GM23338 (cell line): ENCODE measurements around the gene GPC5. TPM values are rescaled to one million over a fixed set of nuclear protein-coding genes. Genes with fewer than 3 reads are reported as not detected.
A peak's percentile ranks its signal among the peaks of the same experiment; 100 is the strongest.

Source experiments
- ATAC-seq: fragments of 200-7000 bp; cut with Tn5 transposase; 3 replicates; pipeline ENCODE4 v1.9.1; 2020
- DNase-seq: peaks from one replicate; pipeline ENCODE4 v3.0.0-alpha.2; 2015; ENCODE audit warnings: low spot score
- H2AFZ ChIP-seq: fragments of 200-600 bp; sonication (generic); 2 replicates; pipeline ENCODE4 v1.8.0; 2016; ENCODE audit warnings: antibody characterized with exemption, mild to moderate bottlenecking, moderate library complexity
- H3F3A ChIP-seq: fragments of 200-600 bp; sonication (generic); replicated peaks from 2 replicates; pipeline ENCODE4 v1.8.0; 2017; ENCODE audit warnings: antibody characterized with exemption, mixed run types, low read depth
- H3K27ac ChIP-seq: fragments of 200-600 bp; sonication (generic); 2 replicates; pipeline ENCODE4 v1.6.1; 2016; ENCODE audit warnings: low read depth
- H3K27me3 ChIP-seq: fragments of 200-600 bp; sonication (generic); 2 replicates; pipeline ENCODE4 v1.8.0; 2016; ENCODE audit warnings: mild to moderate bottlenecking, mixed run types, moderate library complexity; ENCODE audit not compliant: insufficient read depth
- H3K36me3 ChIP-seq: fragments of 200-600 bp; sonication (generic); 2 replicates; pipeline ENCODE4 v1.8.0; 2016; ENCODE audit warnings: mild to moderate bottlenecking; ENCODE audit not compliant: insufficient read depth
- H3K4me1 ChIP-seq: fragments of 200-600 bp; sonication (generic); 2 replicates; pipeline ENCODE4 v1.8.0; 2016; ENCODE audit warnings: mild to moderate bottlenecking, moderate library complexity; ENCODE audit not compliant: insufficient read depth
- H3K4me2 ChIP-seq: fragments of 200-600 bp; sonication (generic); 2 replicates; pipeline ENCODE4 v1.7.1; 2017; ENCODE audit warnings: mixed run types
- H3K4me3 ChIP-seq: fragments of 200-600 bp; sonication (generic); 2 replicates; pipeline ENCODE4 v1.6.1; 2016; ENCODE audit warnings: mixed run types
- H3K79me2 ChIP-seq: fragments of 200-600 bp; sonication (generic); replicated peaks from 2 replicates; pipeline ENCODE4 v1.8.0; 2017; ENCODE audit warnings: mild to moderate bottlenecking; ENCODE audit not compliant: insufficient read depth
- H3K9me2 ChIP-seq: fragments of 200-600 bp; sonication (generic); 2 replicates; pipeline ENCODE4 v1.8.0; 2017; ENCODE audit not compliant: insufficient read depth
- H4K20me1 ChIP-seq: fragments of 200-600 bp; sonication (generic); replicated peaks from 2 replicates; pipeline ENCODE4 v1.8.0; 2017; ENCODE audit warnings: mild to moderate bottlenecking; ENCODE audit not compliant: insufficient read depth
- H3K27ac Mint-ChIP-seq: 2 replicates; pipeline ENCODE4 v1.8.0; 2020; ENCODE audit warnings: inconsistent platforms, mild to moderate bottlenecking, moderate library complexity, mixed read lengths
- H3K27me3 Mint-ChIP-seq: 3 replicates; pipeline ENCODE4 v1.8.0; 2022; ENCODE audit warnings: low read depth, mild to moderate bottlenecking, moderate library complexity, mixed read lengths, inconsistent platforms; ENCODE audit not compliant: insufficient read depth, poor library complexity
- H3K36me3 Mint-ChIP-seq: 3 replicates; pipeline ENCODE4 v1.8.0; 2021; ENCODE audit warnings: low read depth, mild to moderate bottlenecking, inconsistent platforms, moderate library complexity, mixed read lengths
- H3K4me1 Mint-ChIP-seq: 3 replicates; pipeline ENCODE4 v1.8.0; 2020; ENCODE audit warnings: mild to moderate bottlenecking, inconsistent platforms, mixed read lengths
- H3K4me3 Mint-ChIP-seq: 3 replicates; pipeline ENCODE4 v1.8.0; 2021; ENCODE audit warnings: moderate library complexity, mild to moderate bottlenecking, inconsistent platforms, mixed read lengths
- H3K9me3 Mint-ChIP-seq: 3 replicates; pipeline ENCODE4 v1.8.0; 2020; ENCODE audit warnings: moderate library complexity, mild to moderate bottlenecking, inconsistent platforms, mixed read lengths
- CTCF ChIP-seq, 2 experiments: fragments of 200-600 bp in 1 of 2; sonication (generic) in 1 of 2; conservative IDR thresholded peaks; 2 replicates each; pipeline versions ENCODE4 v1.5.1 to v1.6.1; 2016 to 2017; ENCODE audit warnings: antibody characterized with exemption in 2 of 2, low read depth in 2 of 2, mild to moderate bottlenecking in 2 of 2, moderate library complexity in 1 of 2
- EZH2 ChIP-seq: fragments of 200-600 bp; sonication (generic); IDR thresholded peaks from one replicate; pipeline ENCODE4 v1.8.0; 2017; ENCODE audit warnings: antibody characterized with exemption, mild to moderate bottlenecking, low read depth; ENCODE audit not compliant: unreplicated experiment
- ZNF114 ChIP-seq: fragments of 250-450 bp; sonication (Bioruptor Pico); IDR thresholded peaks from 2 replicates; pipeline ENCODE4 v1.5.0; 2020; ENCODE audit warnings: mild to moderate bottlenecking, moderate library complexity
- ZNF331 ChIP-seq: fragments of 250-450 bp; sonication (Bioruptor Pico); IDR thresholded peaks from 2 replicates; pipeline ENCODE4 v1.5.0; 2020; ENCODE audit warnings: low read depth, mild to moderate bottlenecking, moderate library complexity
- ZNF462 ChIP-seq: fragments of 250-450 bp; sonication (Bioruptor Pico); IDR thresholded peaks from 2 replicates; pipeline ENCODE4 v1.5.0; 2020; ENCODE audit warnings: mild to moderate bottlenecking, moderate library complexity
- polyA plus RNA-seq: library from polyadenylated mRNA; unstranded; fragments of >200 nt; fragmentation: Nextera tagmentation; extraction: Ambion mirVana; gene quantifications from 2 replicates; pipeline ENCODE4 v1.2.1, GENCODE V29; 2016
- total RNA-seq: library from RNA; depleted of rRNA; stranded (reverse); fragments of >200 nt; shearing (Covaris generic); gene quantifications from 2 replicates; pipeline ENCODE4 v1.2.3, GENCODE V29; 2014

GPC5 gene
- total and polyA plus RNA-seq, 2 experiments from 2014 or later = 0.95 to 1.1 TPM

- Mint-ChIP-seq H3K9me3 (no peaks in the 10 kb centered on the region), H3K27ac (no peak overlapping the region), H3K4me3 (no peak overlapping the region), H3K36me3 (no peaks in the 10 kb centered on the region), H3K4me1 (peaks cover 12% of the 10 kb centered on the region), H3K27me3 (peaks cover 4% of the 10 kb centered on the region)
- H4K20me1 ChIP-seq = no peaks in the 10 kb centered on the region
- no peak overlapping the region for H3K4me3 ChIP-seq
- H3F3A ChIP-seq = no peaks in the 10 kb centered on the region
- DNase-seq = peak; percentile 33
- peak; percentile 78 for ATAC-seq
- no peaks in the 10 kb centered on the region for H3K36me3 ChIP-seq
- no peaks in the 10 kb centered on the region for H3K9me2 ChIP-seq
- H3K27me3 ChIP-seq = no peaks in the 10 kb centered on the region
- H3K79me2 ChIP-seq = no peaks in the 10 kb centered on the region
- H3K4me1 ChIP-seq = peaks cover 9% of the 10 kb centered on the region; the same call in 1 of the 2 replicates
- no peak overlapping the region for H3K27ac ChIP-seq
- no peak overlapping the region for H3K4me2 ChIP-seq
- peak overlapping the region; percentile 63 for H2AFZ ChIP-seq
- no peak for TF ChIP-seq EZH2
- no peak for TF ChIP-seq ZNF462 (CRISPR knock-in tag)
- TF ChIP-seq ZNF331 (CRISPR knock-in tag) = no peak
- no peak for TF ChIP-seq ZNF114
- no peak for TF ChIP-seq CTCF (conservative IDR thresholded peaks at IDR 0.05; ENCODE audit: low read depth in 2 of 2)
Observed at GRCh38 chr13:91714855-91715254, 316.4 kb downstream of the GPC5 start.
